GM10266 (cell line): ENCODE results near the gene PLP1.

ENCODE experiments used
- DNase-seq: peaks from one replicate; pipeline ENCODE4 v3.0.0; 2012; ENCODE audit errors: extremely low spot score
- CTCF ChIP-seq: IDR thresholded peaks from 2 replicates; pipeline ENCODE4 v1.5.1; 2012; ENCODE audit warnings: mild to moderate bottlenecking, low read depth; ENCODE audit not compliant: control insufficient read depth, insufficient read depth; ENCODE audit errors: missing control alignments

The PLP1 gene

GRCh38 chrX:103791826-103792485, 15.3 kb downstream of the PLP1 start:
- DNase-seq, result no peak
- no peak for TF ChIP-seq CTCF

GRCh38 chrX:103792916-103793544, 16.4 kb downstream of the PLP1 start:
- TF ChIP-seq CTCF, result no peak
- no peak for DNase-seq

GRCh38 chrX:103793545-103793940, 16.9 kb downstream of the PLP1 start:
- TF ChIP-seq CTCF, result no peak
- DNase-seq, result no peak

GRCh38 chrX:103794119-103794518, 17.5 kb downstream of the PLP1 start:
- no peak for DNase-seq
- TF ChIP-seq CTCF, result no peak

- no peak for TF ChIP-seq CTCF
- DNase-seq, result no peak
Observed at GRCh38 chrX:103797691-103798090, 21.1 kb downstream of the PLP1 start.

- no peak for DNase-seq
- TF ChIP-seq CTCF, result no peak
Observed at GRCh38 chrX:103800318-103800717, 23.7 kb downstream of the PLP1 start.

- TF ChIP-seq CTCF, result no peak
Observed at GRCh38 chrX:103805860-103806259, 29.2 kb downstream of the PLP1 start.

More at GRCh38 chrX:103805860-103806259, 29.2 kb downstream of the PLP1 start:
- DNase-seq, result no peak
